Effector memory CD8-positive, alpha-beta T cell (primary cell): ENCODE measurements around the gene GIN1.
"Not testable (repeated sequence)": the region's sequence is repeated elsewhere in the genome, so short reads cannot be mapped to it uniquely, and the experiment has no call there.

Experiments used
- ATAC-seq: fragments of 150-1000 bp; cut with Tn5 transposase; replicated peaks from 2 replicates; pipeline ENCODE4 v1.10.0; 2021; ENCODE audit warnings: mild to moderate bottlenecking, moderate library complexity
- DNase-seq, 3 experiments: peaks; one replicate each; pipeline ENCODE4 v3.0.0; 2021
- H3K27ac Mint-ChIP-seq, 2 donors: one replicate each; pipeline ENCODE4 v1.8.0; 2022; ENCODE audit warnings: mild to moderate bottlenecking in 2 of 2, mixed read lengths in 2 of 2, moderate library complexity in 2 of 2
- H3K27me3 Mint-ChIP-seq, 2 donors: one replicate each; pipeline ENCODE4 v1.8.0; 2022; ENCODE audit warnings: mixed read lengths in 2 of 2
- H3K36me3 Mint-ChIP-seq: one replicate; pipeline ENCODE4 v1.8.0; 2022; ENCODE audit warnings: mild to moderate bottlenecking, moderate library complexity, mixed read lengths; ENCODE audit not compliant: insufficient read depth
- H3K4me1 Mint-ChIP-seq, 2 donors: one replicate each; pipeline ENCODE4 v1.8.0; 2022; ENCODE audit warnings: low read depth in 2 of 2, mixed read lengths in 2 of 2
- H3K4me3 Mint-ChIP-seq, 2 donors: one replicate each; pipeline ENCODE4 v1.8.0; 2022; ENCODE audit warnings: mild to moderate bottlenecking in 2 of 2, mixed read lengths in 2 of 2, moderate library complexity in 2 of 2
- H3K9me3 Mint-ChIP-seq, 2 donors: one replicate each; pipeline ENCODE4 v1.8.0; 2022; ENCODE audit warnings: mixed read lengths in 2 of 2

Gene GIN1

DNA sequence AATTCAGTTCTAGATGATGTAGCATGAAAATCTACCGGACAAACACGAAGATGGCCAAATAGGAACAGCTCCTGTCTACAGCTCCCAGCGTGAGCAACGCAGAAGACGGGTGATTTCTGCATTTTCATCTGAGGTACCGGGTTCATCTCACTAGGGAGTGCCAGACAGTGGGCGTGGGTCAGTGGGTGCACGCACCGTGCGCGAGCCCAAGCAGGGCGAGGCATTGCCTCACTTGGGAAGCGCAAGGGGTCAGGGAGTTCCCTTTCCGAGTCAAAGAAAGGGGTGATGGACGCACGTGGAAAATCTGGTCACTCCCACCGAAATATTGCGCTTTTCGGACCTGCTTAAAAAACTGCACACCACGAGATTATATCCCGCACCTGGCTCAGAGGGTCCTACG is 73.2 kb downstream of the GIN1 start:
- not testable (repeated sequence) for DNase-seq, H3K4me1 Mint-ChIP-seq, H3K27ac Mint-ChIP-seq, H3K4me3 Mint-ChIP-seq, ATAC-seq, H3K36me3 Mint-ChIP-seq, H3K9me3 Mint-ChIP-seq
- H3K27me3 Mint-ChIP-seq = peaks cover 32 to 33% of the 10 kb centered on the region in 2 donors

DNA sequence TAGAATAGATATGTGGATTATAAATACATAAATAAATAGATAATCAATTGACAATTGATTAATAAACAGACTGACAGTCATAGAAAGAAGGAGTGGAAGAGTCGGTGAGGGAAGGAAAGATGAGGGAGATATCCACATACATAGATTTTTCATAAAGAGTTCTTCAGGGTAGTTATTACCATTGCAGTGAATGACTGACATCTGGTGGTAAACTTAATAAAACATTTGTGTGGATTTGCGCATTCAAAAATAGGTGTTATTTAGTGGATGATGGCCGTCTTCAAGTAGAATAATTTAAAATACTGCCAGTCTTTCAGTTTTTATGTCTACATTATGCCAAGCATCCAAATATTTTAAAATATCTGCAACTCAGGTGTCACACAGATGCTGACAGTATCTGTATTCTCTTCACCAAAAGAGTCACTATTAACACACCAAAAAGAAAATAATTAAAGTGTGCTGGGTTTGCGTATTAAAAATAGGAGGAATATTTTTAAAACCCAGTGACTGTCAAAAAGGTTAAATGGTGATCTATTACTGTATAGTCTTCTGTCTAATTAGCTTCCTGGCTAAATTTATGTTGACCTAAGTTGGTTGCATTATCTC is 78.8 kb downstream of the GIN1 start:
- no peak for ATAC-seq
- H3K4me1 Mint-ChIP-seq = no peaks in the 10 kb centered on the region
- peaks cover 22 to 37% of the 10 kb centered on the region in 2 donors for H3K27me3 Mint-ChIP-seq
- H3K36me3 Mint-ChIP-seq = no peaks in the 10 kb centered on the region
- no peak overlapping the region for H3K27ac Mint-ChIP-seq
- H3K4me3 Mint-ChIP-seq = no peak overlapping the region
- DNase-seq = no peak
- H3K9me3 Mint-ChIP-seq = no peaks in the 10 kb centered on the region

DNA sequence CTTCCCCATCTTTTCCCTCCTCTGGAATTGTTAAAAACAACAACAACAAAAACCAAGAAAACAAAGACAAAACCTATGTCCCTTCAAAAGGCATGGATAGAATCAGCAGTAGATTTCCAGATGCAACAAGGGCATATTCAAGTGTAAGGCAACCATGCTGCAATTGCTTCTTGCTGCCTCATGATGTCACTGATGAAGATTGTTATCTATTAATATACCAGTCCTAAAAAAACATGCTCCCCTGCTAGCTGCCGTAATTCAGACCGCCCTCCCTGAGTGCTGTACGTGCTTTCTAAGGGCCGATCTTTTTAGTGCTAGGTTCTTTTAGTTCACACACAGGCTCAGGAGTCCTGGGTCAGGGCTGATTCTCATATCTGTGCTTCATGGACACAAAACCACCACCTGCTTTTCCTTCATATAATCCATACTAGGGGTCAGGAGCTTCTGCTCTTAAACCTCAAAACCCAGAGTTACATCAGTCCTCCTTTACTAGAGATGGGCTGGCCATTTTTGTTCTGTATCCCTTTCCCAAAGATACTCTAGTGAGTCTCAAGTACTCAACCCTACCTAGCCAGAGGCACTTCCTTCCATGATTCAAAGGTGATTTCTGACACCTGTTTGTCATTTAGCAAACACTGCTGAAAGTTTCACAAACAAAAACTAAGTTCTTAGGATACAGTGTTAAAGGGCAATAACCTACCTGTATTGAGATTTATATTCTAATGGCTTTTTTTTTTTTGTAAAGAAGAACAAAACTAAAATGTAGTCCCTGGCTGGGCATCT is 82.1 kb downstream of the GIN1 start:
- Mint-ChIP-seq H3K27me3 (peaks cover 0 to 13% of the 10 kb centered on the region in 2 donors), H3K4me1 (no peaks in the 10 kb centered on the region), H3K27ac (no peak overlapping the region), H3K4me3 (no peak overlapping the region), H3K36me3 (no peaks in the 10 kb centered on the region), H3K9me3 (no peaks in the 10 kb centered on the region)
- ATAC-seq (no peak), DNase-seq (no peak)

DNA sequence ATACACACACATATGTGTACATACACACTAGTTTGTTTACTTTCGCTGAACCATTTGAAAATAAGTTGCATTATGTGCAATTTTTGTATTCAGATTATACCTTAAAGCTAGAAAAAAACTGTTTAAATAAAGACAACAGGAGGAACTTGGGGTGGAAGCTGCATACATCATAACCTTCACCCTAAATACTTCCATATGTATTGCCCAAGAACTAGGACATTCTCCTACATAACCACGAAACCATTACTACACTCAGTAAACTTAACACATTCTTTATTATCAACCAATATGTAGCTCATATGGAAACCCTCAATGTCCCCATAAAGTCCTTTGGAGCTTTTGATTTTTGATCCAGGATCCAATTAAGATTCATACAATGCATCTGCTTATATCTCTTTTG is 83.3 kb downstream of the GIN1 start:
- peaks cover 0 to 13% of the 10 kb centered on the region in 2 donors for H3K27me3 Mint-ChIP-seq
- DNase-seq (no peak), ATAC-seq (no peak)
- no peaks in the 10 kb centered on the region for H3K4me1 Mint-ChIP-seq
- H3K27ac Mint-ChIP-seq = no peak overlapping the region
- H3K9me3 Mint-ChIP-seq = no peaks in the 10 kb centered on the region
- no peak overlapping the region for H3K4me3 Mint-ChIP-seq
- no peaks in the 10 kb centered on the region for H3K36me3 Mint-ChIP-seq
